Thymus (tissue), 11 donors: ENCODE results near the gene TMEM132A. TPM values are rescaled to one million over a fixed set of nuclear protein-coding genes. Genes with fewer than 3 reads are reported as not detected.
"Not testable (repeated sequence)": the region's sequence is repeated elsewhere in the genome, so short reads cannot be mapped to it uniquely, and the experiment has no call there.

Source experiments
- DNase-seq, 9 donors: peaks; one replicate each; pipeline ENCODE4 v3.0.0-alpha.2; 2013; ENCODE audit warnings: low spot score in 9 of 9, low read depth in 6 of 9, missing footprints in 1 of 9
- H3K27ac ChIP-seq, 2 donors: one replicate each; pipeline ENCODE4 v1.5.1; 2013; ENCODE audit warnings: control low read depth in 1 of 2, low read depth in 1 of 2, low read length in 1 of 2, mild to moderate bottlenecking in 1 of 2, moderate library complexity in 1 of 2
- H3K27me3 ChIP-seq, 2 donors: one replicate each; pipeline ENCODE4 v1.5.1; 2013; ENCODE audit warnings: low read length in 1 of 2; ENCODE audit not compliant: control insufficient read depth in 2 of 2, insufficient read depth in 1 of 2
- H3K36me3 ChIP-seq, 2 donors: one replicate each; pipeline ENCODE4 v1.5.1; 2013; ENCODE audit warnings: low read length in 1 of 2, mild to moderate bottlenecking in 1 of 2, moderate library complexity in 1 of 2; ENCODE audit not compliant: control insufficient read depth in 2 of 2, insufficient read depth in 2 of 2
- H3K4me1 ChIP-seq, 2 donors: one replicate each; pipeline ENCODE4 v1.5.1; 2013; ENCODE audit warnings: low read length in 2 of 2; ENCODE audit not compliant: control insufficient read depth in 2 of 2, insufficient read depth in 2 of 2
- H3K4me3 ChIP-seq, 2 donors: one replicate each; pipeline ENCODE4 v1.5.1; 2013; ENCODE audit warnings: low read length in 2 of 2, control low read depth in 1 of 2, mild to moderate bottlenecking in 1 of 2
- H3K9me3 ChIP-seq, 2 donors: one replicate each; pipeline ENCODE4 v1.5.1; 2013; ENCODE audit warnings: low read length in 1 of 2, mild to moderate bottlenecking in 1 of 2; ENCODE audit not compliant: control insufficient read depth in 2 of 2, insufficient read depth in 1 of 2
- WGBS: extraction: QIAGEN DNeasy Blood & Tissue Kit; methylation state at CpG from one replicate; pipeline ENCODE4 v1.1.7; 2013; 5-methylcytosine and 5-hydroxymethylcytosine counted together
- polyA plus RNA-seq: library from polyadenylated mRNA; stranded (reverse); fragments of 200-250 nt; gene quantifications from one replicate; pipeline ENCODE4 v1.2.3, GENCODE V29; 2013
- total RNA-seq: library from RNA; stranded (reverse); fragments of 120-200 nt; gene quantifications from one replicate; pipeline ENCODE4 v1.2.4, GENCODE V29; 2013
- donor health status: healthy.

TMEM132A gene
- total and polyA plus RNA-seq, 2 donors, result 4.6 to 5.7 TPM

- H3K9me3 ChIP-seq, result peaks cover 0 to 3% of the 10 kb centered on the region in 2 donors
- no peak overlapping the region for H3K4me3 ChIP-seq
- H3K4me1 ChIP-seq, result peaks cover 16 to 33% of the 10 kb centered on the region in 2 donors
- H3K27ac ChIP-seq, result no peak overlapping the region
- 100% methylated on average over 1 of the region's 1 CpG for WGBS
- no peaks in the 10 kb centered on the region for H3K36me3 ChIP-seq
- H3K27me3 ChIP-seq, result peaks cover 0 to 1% of the 10 kb centered on the region in 2 donors
- DNase-seq, result no peak
Measured at GRCh38 chr11:60968223-60968622, 44.0 kb downstream of the TMEM132A start.

DNA sequence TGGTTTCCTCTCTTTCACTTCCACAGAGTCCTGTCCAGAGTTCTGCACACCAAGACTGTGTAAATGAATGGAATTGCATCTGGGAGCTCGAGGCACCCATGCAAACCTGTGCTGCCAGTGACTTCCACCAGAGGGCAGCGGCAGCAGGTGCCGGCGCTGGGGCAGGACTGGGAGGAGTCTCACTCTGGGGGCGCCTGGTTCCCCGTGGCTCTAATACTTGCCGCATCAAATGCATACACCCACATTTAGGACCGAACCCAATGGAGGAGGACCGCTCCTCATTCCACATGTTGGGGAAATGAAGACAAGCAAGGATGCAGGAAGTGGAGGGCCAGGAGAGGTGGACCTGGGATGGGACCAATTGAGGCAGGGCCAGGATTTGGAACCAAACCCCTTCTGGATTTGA lies 46.1 kb downstream of the TMEM132A start:
- Histone ChIP-seq H3K27me3 (no peaks in the 10 kb centered on the region), H3K9me3 (peaks cover 0 to 3% of the 10 kb centered on the region in 2 donors), H3K36me3 (no peaks in the 10 kb centered on the region), H3K4me3 (peak overlapping the region in 1 of 2 donors; percentile 7), H3K4me1 (peaks cover 30 to 49% of the 10 kb centered on the region in 2 donors), H3K27ac (no peak overlapping the region)
- peak in 6 of 9 donors; percentile 62 to 83 (median 71) for DNase-seq
- WGBS, result 15% methylated on average over 9 of the region's 9 CpGs

DNA sequence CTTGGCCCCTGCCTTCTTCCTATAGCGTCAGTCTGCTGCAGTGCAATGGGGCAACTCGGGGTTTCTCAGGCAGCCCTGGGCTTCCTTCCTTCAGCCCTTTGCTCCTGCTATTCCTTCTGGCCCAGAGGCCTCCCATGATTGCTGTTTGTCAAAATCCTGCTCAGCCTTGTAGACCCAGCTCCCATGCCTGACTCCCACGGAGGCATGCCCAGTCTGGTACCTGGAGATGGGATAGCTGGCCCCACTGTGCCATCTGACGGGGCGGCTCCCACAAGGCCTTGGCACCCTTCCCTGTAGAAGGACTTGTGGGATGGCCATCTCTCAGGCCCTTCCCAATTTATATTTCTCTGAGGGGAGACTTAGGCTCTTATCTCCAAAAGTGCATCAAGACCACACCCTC lies 46.6 kb downstream of the TMEM132A start:
- Histone ChIP-seq H3K9me3 (peaks cover 0 to 3% of the 10 kb centered on the region in 2 donors), H3K27me3 (no peaks in the 10 kb centered on the region), H3K36me3 (no peaks in the 10 kb centered on the region), H3K27ac (peak overlapping the region in 1 of 2 donors; percentile 74), H3K4me3 (peak overlapping the region in 1 of 2 donors; percentile 53), H3K4me1 (peaks cover 30 to 49% of the 10 kb centered on the region in 2 donors)
- WGBS, result 93% methylated on average over 5 of the region's 5 CpGs
- peak in 1 of 9 donors; percentile 35 for DNase-seq

- no peaks in the 10 kb centered on the region for H3K27me3 ChIP-seq
- H3K9me3 ChIP-seq, result peaks cover 0 to 3% of the 10 kb centered on the region in 2 donors
- H3K4me1 ChIP-seq, result peaks cover 33 to 50% of the 10 kb centered on the region in 2 donors
- H3K4me3 ChIP-seq, result peak within 1 kb of the TSS; percentile 53 to 74
- peak in 6 of 9 donors; percentile 63 to 90 (median 70) for DNase-seq
- peak within 1 kb of the TSS; percentile 74 to 85 for H3K27ac ChIP-seq
- 9% methylated on average over 16 of the region's 16 CpGs for WGBS
- H3K36me3 ChIP-seq, result peaks cover 0 to 3% of the 10 kb centered on the region in 2 donors
Measured at GRCh38 chr11:60971520-60971919, 47.3 kb downstream of the TMEM132A start, which contains the start of gene CD6. TSS of gene CD6 (plus strand) at chr11:60971680. CDS start at chr11:60971866, 186 bp downstream.

DNA sequence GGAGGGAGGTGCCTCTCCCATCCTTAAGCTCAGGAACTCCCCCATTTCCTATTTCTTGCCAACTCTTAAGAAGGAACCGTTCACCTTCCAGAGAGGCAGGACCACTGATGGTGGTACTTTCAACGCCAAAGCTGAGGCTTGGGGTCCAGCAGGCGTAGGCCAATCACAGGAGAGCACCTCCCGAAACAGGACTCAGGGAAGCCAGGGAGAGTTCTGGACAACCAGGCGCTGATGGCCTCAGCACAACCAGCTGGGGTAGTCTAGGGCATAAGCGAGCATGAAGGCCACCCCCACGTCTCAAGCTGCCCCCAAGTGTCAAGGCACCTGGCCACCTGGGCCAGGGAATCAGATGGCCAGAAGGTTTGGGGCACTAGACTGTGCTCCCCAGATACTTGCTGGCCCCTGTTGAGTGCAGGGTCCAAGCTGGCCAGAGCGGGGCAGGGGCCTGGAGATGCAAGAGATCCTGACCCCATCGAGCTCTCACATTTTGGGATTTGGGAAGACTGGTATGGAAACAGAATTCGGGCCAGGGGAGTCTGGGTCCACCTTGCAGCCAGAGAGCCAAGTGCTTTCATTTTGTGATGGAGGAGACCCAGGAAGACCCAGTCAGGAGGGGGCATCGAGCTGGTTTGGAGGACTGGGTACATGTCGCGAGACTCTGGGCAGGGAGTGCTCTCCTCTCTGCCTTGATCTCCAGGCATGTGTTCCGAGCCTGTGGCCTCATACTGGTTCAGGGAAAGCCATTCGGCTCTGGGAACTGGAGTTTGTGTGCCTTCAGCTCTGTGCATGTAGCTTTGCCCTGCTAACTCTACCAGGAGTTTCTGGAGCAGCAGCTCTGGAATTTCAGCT lies 48.1 kb downstream of the TMEM132A start:
- Histone ChIP-seq H3K9me3 (peaks cover 0 to 3% of the 10 kb centered on the region in 2 donors), H3K4me1 (peaks cover 38 to 57% of the 10 kb centered on the region in 2 donors), H3K36me3 (peaks cover 6 to 7% of the 10 kb centered on the region in 2 donors), H3K27me3 (no peaks in the 10 kb centered on the region), H3K27ac (peak overlapping the region; percentile 74 to 85), H3K4me3 (peak overlapping the region; percentile 53 to 74)
- peak in 1 of 9 donors; percentile 47 for DNase-seq
- WGBS, result 76% methylated on average over 15 of the region's 15 CpGs

- peak overlapping the region; percentile 67 to 77 for H3K27ac ChIP-seq
- DNase-seq, result no peak
- peak overlapping the region; percentile 53 to 74 for H3K4me3 ChIP-seq
- peaks cover 0 to 3% of the 10 kb centered on the region in 2 donors for H3K9me3 ChIP-seq
- no peaks in the 10 kb centered on the region for H3K27me3 ChIP-seq
- peaks cover 45 to 65% of the 10 kb centered on the region in 2 donors for H3K4me1 ChIP-seq
- WGBS, result 91% methylated on average over 6 of the region's 6 CpGs
- peaks cover 12 to 14% of the 10 kb centered on the region in 2 donors for H3K36me3 ChIP-seq
Measured at GRCh38 chr11:60973699-60974098, 49.4 kb downstream of the TMEM132A start.

DNA sequence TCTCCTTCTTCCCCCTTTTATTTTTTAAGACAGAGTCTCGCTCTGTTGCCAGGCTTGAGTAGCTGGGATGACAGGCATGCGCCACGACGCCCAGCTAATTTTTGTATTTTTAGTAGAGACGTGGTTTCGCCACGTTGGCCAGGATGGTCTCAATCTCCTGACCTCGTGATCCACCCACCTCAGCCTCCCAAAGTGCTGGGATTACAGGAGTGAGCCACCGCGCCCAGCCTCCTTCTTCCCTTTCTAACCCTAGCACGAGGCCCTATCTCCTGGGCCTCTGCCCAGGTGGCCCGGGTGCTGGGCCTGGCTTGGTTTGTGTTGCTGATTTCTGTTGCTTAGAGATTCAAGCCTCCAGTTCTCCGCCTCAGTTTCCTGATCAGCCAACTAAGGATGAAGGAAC lies 50.1 kb downstream of the TMEM132A start:
- DNase-seq, H3K27me3 ChIP-seq, H3K9me3 ChIP-seq: not testable (repeated sequence)
- Histone ChIP-seq H3K4me3 (peak overlapping the region; percentile 53 to 74), H3K36me3 (peaks cover 12 to 14% of the 10 kb centered on the region in 2 donors), H3K4me1 (peaks cover 45 to 71% of the 10 kb centered on the region in 2 donors), H3K27ac (peak overlapping the region in 1 of 2 donors; percentile 77)
- 89% methylated on average over 13 of the region's 13 CpGs for WGBS

DNA sequence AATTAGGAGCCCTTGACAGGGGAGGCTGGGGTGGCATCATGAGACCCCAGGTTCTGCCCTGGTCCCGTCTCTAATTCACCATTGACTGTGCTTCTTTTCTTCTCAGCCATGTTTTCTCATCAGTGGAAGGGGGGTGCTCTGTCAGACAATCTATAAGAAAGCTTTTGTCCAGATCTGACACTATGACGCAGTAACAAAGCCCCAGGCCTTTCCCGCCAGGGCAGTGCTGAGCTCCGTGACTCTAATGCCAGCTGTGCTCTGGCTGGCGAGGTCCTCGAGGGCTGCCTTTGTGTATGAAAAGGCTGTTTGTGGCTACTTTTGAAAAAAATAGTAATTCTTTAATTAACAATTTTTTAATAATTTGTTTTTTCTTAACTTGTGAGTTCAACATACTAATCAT lies 50.5 kb downstream of the TMEM132A start:
- Histone ChIP-seq H3K27ac (peak overlapping the region in 1 of 2 donors; percentile 75), H3K4me1 (peaks cover 45 to 75% of the 10 kb centered on the region in 2 donors), H3K9me3 (peaks cover 0 to 3% of the 10 kb centered on the region in 2 donors), H3K4me3 (peak overlapping the region; percentile 53 to 74), H3K27me3 (no peaks in the 10 kb centered on the region), H3K36me3 (peaks cover 14% of the 10 kb centered on the region in 2 donors)
- WGBS, result 88% methylated on average over 6 of the region's 6 CpGs
- DNase-seq, result no peak

GRCh38 chr11:60977224-60977623 lies 53.0 kb downstream of the TMEM132A start:
- 95% methylated on average over 4 of the region's 4 CpGs for WGBS
- no peak for DNase-seq
- Histone ChIP-seq H3K4me1 (peaks cover 35 to 58% of the 10 kb centered on the region in 2 donors), H3K4me3 (no peak overlapping the region), H3K27ac (no peak overlapping the region), H3K36me3 (peaks cover 23 to 27% of the 10 kb centered on the region in 2 donors), H3K9me3 (peaks cover 0 to 3% of the 10 kb centered on the region in 2 donors), H3K27me3 (no peaks in the 10 kb centered on the region)
